HepG2 (cell line): ENCODE data around the gene PTPRU. TPM values are rescaled to one million over a fixed set of nuclear protein-coding genes. Genes with fewer than 3 reads are reported as not detected.

Source experiments
- ARNT ChIP-seq: fragments of 450-650 bp; IDR thresholded peaks from 2 replicates; pipeline ENCODE4 v1.6.1; 2017
- CBX1 ChIP-seq: IDR thresholded peaks from one replicate; pipeline ENCODE4 v1.6.1; 2016; ENCODE audit warnings: antibody characterized with exemption, low read depth
- CEBPG ChIP-seq: IDR thresholded peaks from 2 replicates; pipeline ENCODE4 v1.6.1; 2016
- HNF1B ChIP-seq: sonication (generic); formaldehyde crosslinking; IDR thresholded peaks from 2 replicates; pipeline ENCODE4 v1.5.1; 2020; ENCODE audit warnings: mild to moderate bottlenecking, moderate library complexity, missing genetic modification reagents
- HNRNPLL ChIP-seq: fragments of 200-400 bp; formaldehyde crosslinking; IDR thresholded peaks from 2 replicates; pipeline ENCODE4 v1.6.1; 2017; ENCODE audit warnings: mild to moderate bottlenecking, low read depth, low read length; ENCODE audit not compliant: poor library complexity, severe bottlenecking
- MNT ChIP-seq: fragments of 450-650 bp; IDR thresholded peaks from 2 replicates; pipeline ENCODE4 v1.6.1; 2016
- POGK ChIP-seq: sonication (generic); formaldehyde crosslinking; conservative IDR thresholded peaks from 2 replicates; pipeline ENCODE4 v1.8.0; 2022; ENCODE audit warnings: mild to moderate bottlenecking, moderate library complexity, missing genetic modification reagents
- PRPF4 ChIP-seq: fragments of 200-400 bp; formaldehyde crosslinking; IDR thresholded peaks from 2 replicates; pipeline ENCODE4 v1.6.1; 2016; ENCODE audit warnings: low read length, low read depth; ENCODE audit not compliant: poor library complexity, severe bottlenecking
- RBFOX2 ChIP-seq: fragments of 200-400 bp; formaldehyde crosslinking; IDR thresholded peaks from 2 replicates; pipeline ENCODE4 v1.6.1; 2017; ENCODE audit warnings: low read depth, mild to moderate bottlenecking, low read length
- SMAD3 ChIP-seq: sonication (generic); formaldehyde crosslinking; IDR thresholded peaks from 2 replicates; pipeline ENCODE4 v1.4.0; 2020; ENCODE audit warnings: missing genetic modification reagents
- SRF ChIP-seq: IDR thresholded peaks from 2 replicates; pipeline ENCODE4 v1.6.1; 2011; ENCODE audit warnings: mild to moderate bottlenecking, low read depth, low read length, moderate library complexity
- TAF1 ChIP-seq: sonication (generic); formaldehyde crosslinking; IDR thresholded peaks from 2 replicates; pipeline ENCODE4 v1.4.0; 2020; ENCODE audit warnings: missing genetic modification reagents
- THRA ChIP-seq: sonication (generic); formaldehyde crosslinking; IDR thresholded peaks from 2 replicates; pipeline ENCODE4 v1.4.0; 2020; ENCODE audit warnings: missing genetic modification reagents, borderline replicate concordance
- ZNF790 ChIP-seq: sonication (generic); formaldehyde crosslinking; IDR thresholded peaks from 2 replicates; pipeline ENCODE4 v1.8.0; 2022; ENCODE audit warnings: missing genetic modification reagents, mild to moderate bottlenecking, borderline replicate concordance
- polyA plus RNA-seq, 8 experiments: library from polyadenylated mRNA; depleted of rRNA in 3 of 8; stranded (reverse) in 7 of 8; unstranded in 1 of 8; fragments of >200 nt; fragmentation: Illumina TruSeq in 4 of 8; extraction: Trizol in 4 of 8; gene quantifications; 2 replicates each; pipeline versions ENCODE4 v1.2.1 to v1.2.3, GENCODE V29; 2011 to 2016; ENCODE audit warnings: low read depth in 4 of 8, missing spikeins in 1 of 8, mixed read lengths in 1 of 8; ENCODE audit not compliant: insufficient read depth in 1 of 8
- total RNA-seq, 5 experiments: library from RNA; depleted of rRNA; stranded (reverse); fragments of >200 nt; fragmentation: Illumina TruSeq; extraction: Trizol; gene quantifications; 2 replicates each; pipeline ENCODE4 v1.2.3, GENCODE V29; 2016; ENCODE audit warnings: low read depth in 1 of 5

Gene PTPRU
- total and polyA plus RNA-seq, 2 of the 13 experiments (the other 11 are each of a cell fraction or from before 2014, with no cell fraction given): 21.6 to 22.3 TPM

GRCh38 chr1:29237129-29237821 lies 953 bp downstream of the PTPRU start (continued):
- TF ChIP-seq POGK (CRISPR knock-in tag) (no peak), ZNF790 (no peak), ARNT (no peak), PRPF4 (no peak), RBFOX2 (0 out of 2 replicates have a peak, but pooled peaks have one; percentile 13), TAF1 (CRISPR knock-in tag) (peak; percentile 44), CBX1 (no peak), HNRNPLL (peak; percentile 45), CEBPG (CRISPR knock-in tag) (no peak), SMAD3 (CRISPR knock-in tag) (no peak), HNF1B (CRISPR knock-in tag) (no peak), MNT (peak; percentile 9; the same call in 1 of the 2 replicates), SRF (no peak), THRA (no peak)
